HL-60 (cell line): ENCODE results near the gene DPP10.

Experiments
- DNase-seq, 2 experiments: peaks; one replicate each; pipeline ENCODE4 v3.0.0-alpha.2; 2010 to 2020; ENCODE audit warnings: low read depth in 1 of 2, low spot score in 1 of 2
- H3K27ac ChIP-seq: fragments of 250-450 bp; sonication (Bioruptor Pico); replicated peaks from 2 replicates; pipeline ENCODE4 v1.5.1; 2020; ENCODE audit warnings: mild to moderate bottlenecking, moderate library complexity
- H3K27me3 ChIP-seq: fragments of 250-450 bp; sonication (Bioruptor Pico); 2 replicates; pipeline ENCODE4 v1.5.1; 2021; ENCODE audit warnings: mild to moderate bottlenecking, moderate library complexity; ENCODE audit not compliant: insufficient read depth, poor library complexity, severe bottlenecking
- H3K4me3 ChIP-seq: replicated peaks from 2 replicates; pipeline ENCODE4 v1.5.1; 2011; ENCODE audit warnings: mild to moderate bottlenecking, control low read depth, low read length; ENCODE audit not compliant: insufficient read depth
- CTCF ChIP-seq: IDR thresholded peaks from one replicate; pipeline ENCODE4 v1.5.1; 2011; ENCODE audit warnings: low read length, control low read depth, inconsistent platforms; ENCODE audit not compliant: insufficient read depth
- GABPA ChIP-seq: IDR thresholded peaks from 2 replicates; pipeline ENCODE4 v1.6.1; 2012; ENCODE audit warnings: low read depth
- POLR2AphosphoS5 ChIP-seq: IDR thresholded peaks from 2 replicates; pipeline ENCODE4 v1.6.1; 2012; ENCODE audit warnings: low read depth
- REST ChIP-seq: IDR thresholded peaks from 2 replicates; pipeline ENCODE4 v1.6.1; 2012; ENCODE audit warnings: low read depth; ENCODE audit not compliant: insufficient replicate concordance
- SPI1 ChIP-seq: IDR thresholded peaks from 2 replicates; pipeline ENCODE4 v1.6.1; 2012; ENCODE audit warnings: low read depth, mild to moderate bottlenecking, borderline replicate concordance

DPP10 gene

GRCh38 chr2:114546531-114546930, 104.1 kb downstream of the DPP10 start:
- TF ChIP-seq GABPA (no peak), POLR2AphosphoS5 (no peak), CTCF (no peak)
- Histone ChIP-seq H3K27me3 (no peaks in the 10 kb centered on the region), H3K27ac (no peak overlapping the region), H3K4me3 (no peak overlapping the region)
- no peak for DNase-seq

GRCh38 chr2:114548151-114548550, 105.7 kb downstream of the DPP10 start:
- Histone ChIP-seq H3K27ac (no peak overlapping the region), H3K4me3 (no peak overlapping the region), H3K27me3 (peaks cover under 1% of the 10 kb centered on the region)
- TF ChIP-seq CTCF = no peak
- TF ChIP-seq REST = no peak
- TF ChIP-seq SPI1 = no peak
- no peak for TF ChIP-seq GABPA
- TF ChIP-seq POLR2AphosphoS5 = no peak
- DNase-seq = no peak

GRCh38 chr2:114550364-114550763, 107.9 kb downstream of the DPP10 start:
- TF ChIP-seq GABPA (no peak), POLR2AphosphoS5 (no peak), SPI1 (no peak)
- peaks cover 6% of the 10 kb centered on the region for H3K27me3 ChIP-seq
- DNase-seq = no peak
- H3K4me3 ChIP-seq = no peak overlapping the region
- H3K27ac ChIP-seq = no peak overlapping the region

GRCh38 chr2:114550895-114551793, 108.7 kb downstream of the DPP10 start:
- Histone ChIP-seq H3K27ac (no peak overlapping the region), H3K27me3 (peaks cover 6% of the 10 kb centered on the region), H3K4me3 (no peak overlapping the region)
- DNase-seq = peak; percentile 1 to 46
- peak; percentile 63 for TF ChIP-seq CTCF
- TF ChIP-seq REST = no peak
